NCI-H2107 treated with DMSO at 0.1 percent for 48 hours (cell line): ENCODE measurements around the gene ATP13A4.
"Not testable (repeated sequence)": the region's sequence is repeated elsewhere in the genome, so short reads cannot be mapped to it uniquely, and the experiment has no call there.

Experiments
- DNase-seq: peaks from one replicate; lab custom pipeline; 2025; ENCODE audit not compliant: unreplicated experiment; lab: John Stamatoyannopoulos, UW

The ATP13A4 gene

GRCh38 chr3:193559100-193559499 is 4.4 kb upstream of the ATP13A4 start:
- DNase-seq, result no peak

GRCh38 chr3:193556841-193557240 is 2.1 kb upstream of the ATP13A4 start:
- peak; percentile 29 for DNase-seq

DNA sequence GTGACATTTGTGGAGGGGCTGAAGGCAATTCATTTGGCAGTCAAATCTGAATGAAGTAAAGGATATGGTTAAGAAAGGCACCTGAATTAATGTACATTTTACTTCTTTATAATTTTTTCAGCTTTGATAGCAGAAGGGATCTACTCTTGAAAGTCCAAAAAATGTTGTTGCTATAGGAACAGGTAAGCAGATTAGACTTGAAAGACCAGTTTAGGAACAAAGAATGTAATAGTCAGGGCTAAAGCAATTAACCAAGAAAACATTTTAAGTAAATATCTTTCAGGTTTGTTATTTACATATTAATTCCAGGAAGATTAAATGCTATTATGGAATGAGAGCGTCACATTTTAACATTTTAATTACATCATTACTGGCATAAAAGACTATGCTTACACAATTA is 1.1 kb downstream of the ATP13A4 start:
- no peak for DNase-seq

GRCh38 chr3:193552923-193553322 is 1.8 kb downstream of the ATP13A4 start:
- peak; percentile 17 for DNase-seq

GRCh38 chr3:193548406-193548805 is 6.3 kb downstream of the ATP13A4 start:
- no peak for DNase-seq

DNA sequence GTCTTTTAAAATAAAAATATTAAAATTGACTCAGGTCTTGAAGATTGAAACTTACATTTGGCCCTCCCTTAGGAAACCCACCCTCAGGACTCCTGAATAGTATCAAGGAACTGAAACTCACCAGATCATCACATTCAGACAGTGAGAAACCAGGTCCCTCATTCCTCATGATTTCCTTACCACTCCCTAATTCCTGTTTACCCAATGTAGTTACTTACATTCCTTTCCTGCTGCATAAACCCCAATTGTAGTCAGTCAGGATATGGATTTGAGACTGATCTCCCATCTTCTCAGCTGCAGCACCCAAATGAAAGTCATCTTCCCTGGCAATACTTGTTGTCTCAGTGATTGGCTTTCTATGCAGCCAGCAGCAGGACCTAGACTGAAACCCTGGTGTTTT is 8.6 kb downstream of the ATP13A4 start:
- no peak for DNase-seq

GRCh38 chr3:193545304-193545703 is 9.4 kb downstream of the ATP13A4 start:
- no peak for DNase-seq

DNA sequence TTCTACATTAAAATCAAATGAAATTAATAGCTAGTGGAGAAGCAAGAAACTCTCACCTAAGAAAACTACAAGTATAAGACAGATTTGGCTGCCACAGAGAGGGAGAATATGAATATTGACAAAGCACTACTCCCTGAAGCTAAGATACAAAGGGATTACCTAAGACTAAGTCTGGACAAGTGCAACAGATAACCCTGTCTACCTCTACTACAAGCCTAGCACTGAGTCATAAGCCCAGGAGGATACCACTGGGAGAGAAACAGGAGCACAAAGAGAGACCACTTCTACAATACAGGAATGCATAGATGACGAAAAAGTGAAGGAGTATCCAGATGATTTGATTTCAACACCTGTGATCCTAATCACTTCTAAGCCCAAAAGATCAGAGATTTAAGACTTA is 10.4 kb downstream of the ATP13A4 start:
- DNase-seq, result no peak

- no peak for DNase-seq
Measured at GRCh38 chr3:193530231-193531165, 24.2 kb downstream of the ATP13A4 start.

GRCh38 chr3:193526085-193526484 is 28.6 kb downstream of the ATP13A4 start:
- DNase-seq, result not testable (repeated sequence)

- no peak for DNase-seq
Measured at GRCh38 chr3:193522473-193522872, 32.2 kb downstream of the ATP13A4 start.

DNA sequence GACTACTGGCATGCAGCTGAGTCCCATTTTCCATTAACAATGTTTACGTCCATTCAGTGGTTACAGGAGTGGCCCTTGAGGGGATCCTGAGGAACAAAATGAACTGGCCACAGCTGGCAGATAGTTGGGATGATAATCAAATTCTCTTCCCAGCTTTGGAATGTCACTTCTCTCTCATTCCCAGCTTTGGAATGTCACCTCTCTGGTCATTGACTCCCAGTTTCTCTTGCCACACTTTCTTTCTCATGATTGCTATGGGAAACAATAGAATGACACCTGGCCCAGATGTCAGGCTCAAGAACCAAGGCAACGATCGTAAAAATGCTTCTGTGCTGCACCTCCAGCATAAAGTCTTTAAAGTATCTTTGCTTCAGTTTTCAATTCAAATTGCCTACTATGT is 34.0 kb downstream of the ATP13A4 start:
- no peak for DNase-seq

- DNase-seq, result no peak
Measured at GRCh38 chr3:193515966-193516365, 38.7 kb downstream of the ATP13A4 start.

GRCh38 chr3:193510154-193510553 is 44.5 kb downstream of the ATP13A4 start:
- DNase-seq, result no peak

DNA sequence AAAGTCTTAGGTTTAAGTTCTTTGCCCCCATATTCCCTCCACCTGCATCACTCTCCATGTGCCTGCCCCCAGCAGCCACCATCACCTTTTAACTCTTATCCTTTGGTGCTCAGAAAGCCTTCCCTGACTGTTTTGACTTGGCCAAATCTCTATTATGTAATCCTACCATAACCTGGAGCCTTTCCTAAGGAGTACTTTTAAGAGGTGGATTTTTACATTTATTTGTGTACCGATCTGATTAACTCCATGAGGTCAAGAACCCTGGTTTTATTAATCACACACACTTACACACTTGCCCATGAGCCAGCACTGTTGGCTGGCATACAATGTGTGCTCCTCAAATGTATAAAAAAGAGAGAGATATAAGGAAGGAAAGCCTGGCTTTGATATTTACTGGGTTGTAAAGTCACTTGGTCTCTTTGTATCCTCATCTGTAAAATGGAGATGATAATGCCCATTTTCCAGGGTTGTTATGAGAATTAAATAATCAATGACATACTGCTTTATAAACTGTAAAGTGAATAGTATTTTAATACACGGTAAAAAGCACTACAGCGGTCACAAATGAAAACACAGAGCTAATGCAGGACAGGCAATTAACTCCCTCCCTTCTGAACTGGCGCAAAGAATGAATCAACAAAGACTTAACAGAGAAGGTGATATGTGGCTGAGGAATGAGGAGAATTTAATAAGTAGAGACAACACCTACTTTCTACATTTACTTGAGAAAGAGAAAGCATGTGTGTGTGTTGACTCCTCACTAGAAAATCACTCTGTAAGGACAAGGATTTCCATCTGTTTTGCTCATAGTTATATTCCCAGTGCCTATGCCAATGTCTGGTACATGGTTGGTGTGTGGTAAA is 45.4 kb downstream of the ATP13A4 start:
- no peak for DNase-seq

DNA sequence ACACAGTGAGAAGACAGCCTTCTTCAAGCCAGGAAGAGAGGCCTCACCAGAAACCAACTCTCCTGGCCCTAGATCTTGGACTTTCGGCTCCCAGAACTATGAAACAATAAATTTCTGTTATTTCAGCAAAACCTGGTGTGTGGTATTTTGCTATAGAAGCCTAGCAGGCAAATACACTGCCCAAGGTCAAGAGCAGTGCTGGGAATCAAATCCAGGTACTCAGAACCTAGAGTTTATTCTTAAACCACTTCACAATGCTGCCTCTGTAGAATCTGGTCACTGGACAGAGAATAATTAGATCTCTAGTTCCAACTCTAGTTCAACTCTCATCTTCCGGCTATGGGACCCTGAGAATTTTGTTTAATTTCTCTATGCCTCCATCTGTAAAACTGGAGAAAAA is 46.6 kb downstream of the ATP13A4 start:
- no peak for DNase-seq

GRCh38 chr3:193507566-193507965 is 47.1 kb downstream of the ATP13A4 start:
- DNase-seq, result no peak

DNA sequence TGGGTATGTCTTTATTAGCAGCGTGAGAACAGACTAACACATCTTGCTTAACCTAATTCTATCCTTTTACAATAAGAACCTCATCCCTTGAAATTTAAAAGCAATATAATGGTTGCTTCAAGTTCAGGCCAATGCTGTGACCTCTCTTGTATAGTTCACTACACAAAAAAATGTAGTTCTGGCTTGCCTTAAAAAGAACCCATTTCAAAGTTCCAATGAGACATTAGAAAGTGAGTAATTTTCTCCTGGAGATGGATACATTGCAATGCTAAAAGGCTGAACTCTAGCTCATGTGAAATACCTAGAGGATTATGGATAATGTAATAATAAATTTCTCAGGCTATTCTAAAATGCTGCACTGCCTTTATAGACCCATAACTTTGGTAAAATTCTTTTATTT is 47.8 kb downstream of the ATP13A4 start:
- DNase-seq, result no peak

DNA sequence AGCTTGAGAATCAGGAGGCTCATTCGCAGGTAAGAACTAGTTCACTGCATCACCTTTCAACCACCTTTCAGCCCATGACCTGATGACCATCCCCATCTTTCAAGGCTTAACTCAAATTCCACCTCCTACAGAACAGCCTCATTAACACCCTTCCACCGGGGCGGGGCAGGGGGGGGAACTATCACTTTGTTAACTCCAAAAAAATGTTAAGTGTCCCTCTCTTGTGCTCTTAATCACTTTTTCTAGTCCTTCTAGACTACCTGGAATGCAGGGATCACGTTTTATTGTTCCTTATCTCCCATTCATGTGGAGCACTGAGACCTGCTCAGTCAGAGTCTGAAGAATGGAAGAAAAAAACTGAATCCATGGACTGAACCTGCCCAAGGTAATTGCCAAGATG is 51.8 kb downstream of the ATP13A4 start:
- no peak for DNase-seq

DNA sequence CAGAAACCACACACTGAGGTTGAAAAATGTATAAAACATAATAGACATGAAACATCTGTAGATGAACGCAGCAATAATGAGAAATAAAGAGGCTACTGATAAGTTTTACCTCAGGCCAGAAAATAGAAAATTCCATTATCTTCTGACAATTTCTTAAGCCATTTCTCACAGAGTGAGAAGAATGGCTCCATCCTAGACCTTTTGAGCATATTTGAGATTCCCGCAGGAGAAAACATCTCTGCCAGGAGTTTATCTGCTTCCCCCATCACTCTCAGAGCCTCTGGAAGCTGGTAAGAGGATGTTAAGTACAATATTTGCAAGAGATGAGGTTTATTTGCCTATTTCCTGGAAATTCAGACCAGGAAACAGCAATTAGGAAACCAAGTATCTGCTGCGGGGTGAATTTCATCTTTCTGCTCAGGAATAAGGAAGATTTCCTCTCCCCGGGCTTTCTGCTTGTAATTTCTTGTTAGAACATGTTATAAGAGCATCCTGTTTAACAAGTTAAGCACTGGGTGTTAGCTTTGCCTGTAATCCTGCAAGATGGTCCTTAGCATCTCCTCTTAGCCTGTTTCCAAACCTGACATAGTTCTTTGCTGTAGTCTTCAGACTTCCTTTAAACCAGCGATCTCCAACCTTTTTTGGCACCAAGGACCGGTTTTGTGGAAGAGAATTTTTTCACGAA is 54.8 kb downstream of the ATP13A4 start:
- DNase-seq, result no peak

- DNase-seq, result no peak
Measured at GRCh38 chr3:193499136-193499770, 55.4 kb downstream of the ATP13A4 start.
